ENCODE measurements around the gene MIB2.

MIB2 gene

GRCh38 chr1:1614204-1614953 lies 921 bp upstream of the MIB2 start:
- DNase-seq (ENCODE audit: low read depth in 2 of 3, low spot score in 2 of 3): peak in 1 of 3 experiments; percentile 28

- no peak for DNase-seq (ENCODE audit: low read depth in 2 of 3, low spot score in 2 of 3)
Measured at GRCh38 chr1:1614954-1615255, 395 bp upstream of the MIB2 start.

- no peak for DNase-seq (ENCODE audit: low read depth in 2 of 3, low spot score in 2 of 3)
Measured at GRCh38 chr1:1616045-1616790, 918 bp downstream of the MIB2 start.

- no peak for DNase-seq (ENCODE audit: low read depth in 2 of 3, low spot score in 2 of 3)
Measured at GRCh38 chr1:1616838-1617237, 1.5 kb downstream of the MIB2 start.

GRCh38 chr1:1617516-1617915 lies 2.2 kb downstream of the MIB2 start:
- no peak for DNase-seq (ENCODE audit: low read depth in 2 of 3, low spot score in 2 of 3)

- no peak for DNase-seq (ENCODE audit: low read depth in 2 of 3, low spot score in 2 of 3)
Measured at GRCh38 chr1:1617925-1618324, 2.6 kb downstream of the MIB2 start.

- DNase-seq (ENCODE audit: low read depth in 2 of 3, low spot score in 2 of 3): no peak
Measured at GRCh38 chr1:1618396-1619068, 3.2 kb downstream of the MIB2 start.

- no peak for DNase-seq (ENCODE audit: low read depth in 2 of 3, low spot score in 2 of 3)
Measured at GRCh38 chr1:1619917-1620361, 4.6 kb downstream of the MIB2 start.

- no peak for DNase-seq (ENCODE audit: low read depth in 2 of 3, low spot score in 2 of 3)
Measured at GRCh38 chr1:1620433-1621139, 5.3 kb downstream of the MIB2 start.

- DNase-seq (ENCODE audit: low read depth in 2 of 3, low spot score in 2 of 3): no peak
Measured at GRCh38 chr1:1621173-1622009, 6.1 kb downstream of the MIB2 start.

- DNase-seq (ENCODE audit: low read depth in 2 of 3, low spot score in 2 of 3): no peak
Measured at GRCh38 chr1:1622010-1622787, 6.9 kb downstream of the MIB2 start.

GRCh38 chr1:1622788-1623094 lies 7.4 kb downstream of the MIB2 start:
- DNase-seq (ENCODE audit: low read depth in 2 of 3, low spot score in 2 of 3): no peak

GRCh38 chr1:1623181-1623630 lies 7.9 kb downstream of the MIB2 start:
- no peak for DNase-seq (ENCODE audit: low read depth in 2 of 3, low spot score in 2 of 3)

- DNase-seq (ENCODE audit: low read depth in 2 of 3, low spot score in 2 of 3): no peak
Measured at GRCh38 chr1:1623631-1624442, 8.5 kb downstream of the MIB2 start.

GRCh38 chr1:1624443-1625403 lies 9.4 kb downstream of the MIB2 start:
- no peak for DNase-seq (ENCODE audit: low read depth in 2 of 3, low spot score in 2 of 3)

GRCh38 chr1:1625404-1625775 lies 10.1 kb downstream of the MIB2 start:
- DNase-seq (ENCODE audit: low read depth in 2 of 3, low spot score in 2 of 3): no peak

- DNase-seq (ENCODE audit: low read depth in 2 of 3, low spot score in 2 of 3): no peak
Measured at GRCh38 chr1:1625824-1626206, 10.5 kb downstream of the MIB2 start.
